Keratinocyte (primary cell): ENCODE data around the gene CLDN22.

ENCODE experiments used
- CTCF ChIP-seq, 3 experiments: IDR thresholded peaks in 1 of 3; conservative IDR thresholded peaks in 1 of 3; optimal IDR thresholded peaks in 1 of 3; 2 replicates in 2 of 3; 3 replicates in 1 of 3; pipeline versions ENCODE3 to v1.5.1; 2011; ENCODE audit warnings: low read length in 3 of 3, mild to moderate bottlenecking in 3 of 3, moderate library complexity in 2 of 3, control low read depth in 1 of 3, inconsistent platforms in 1 of 3; ENCODE audit not compliant: insufficient read depth in 2 of 3; ENCODE audit errors: extremely low read depth in 1 of 3
- EZH2 ChIP-seq: IDR thresholded peaks from one replicate; pipeline ENCODE4 v1.6.1; 2012; ENCODE audit warnings: inconsistent platforms, mild to moderate bottlenecking, low read length, moderate library complexity

DNA sequence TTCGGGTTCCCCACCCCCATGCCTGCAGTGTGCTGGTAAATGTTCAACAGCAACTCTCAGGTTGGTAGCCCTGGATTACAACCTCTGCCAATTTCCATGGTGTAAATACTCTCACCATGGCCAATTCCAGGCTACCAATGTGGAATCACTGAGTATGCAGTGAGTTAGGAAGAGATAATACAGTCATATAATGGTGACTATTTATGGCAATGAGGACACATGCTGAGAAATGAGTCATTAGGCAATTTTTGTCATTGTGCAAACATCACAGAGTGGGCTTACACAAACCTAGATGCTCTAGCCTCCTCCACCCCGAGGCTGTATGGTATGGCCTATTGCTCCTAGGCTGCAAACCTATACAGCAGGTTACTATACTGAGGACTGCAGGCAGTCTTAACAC is 6.8 kb upstream of the CLDN22 start:
- TF ChIP-seq CTCF (optimal IDR thresholded peaks at IDR 0.05 in 1 of 3, IDR thresholded peaks at IDR 0.05 in 1 of 3, conservative IDR thresholded peaks at IDR 0.05 in 1 of 3; ENCODE audit: extremely low read depth in 1 of 3, insufficient read depth in 2 of 3, low read length in 3 of 3) (no peak), EZH2 (no peak)
